ENCODE measurements around the gene OPCML.

Gene OPCML

GRCh38 chr11:132790971-132791370 lies 741.3 kb downstream of the OPCML start:
- Histone ChIP-seq H3K9me2 (replicated peaks; ENCODE audit: insufficient read depth, low read length) (no peaks in the 10 kb centered on the region), H2AFZ (ENCODE audit: low read depth, low read length, severe bottlenecking) (no peak overlapping the region), H3K36me3 (ENCODE audit: low read length) (no peaks in the 10 kb centered on the region), H3K9ac (ENCODE audit: low read length) (no peak overlapping the region), H3K9me3 (ENCODE audit: insufficient read depth, low read length) (no peaks in the 10 kb centered on the region), H3K79me2 (ENCODE audit: insufficient read depth, low read length) (no peaks in the 10 kb centered on the region), H3K4me3 (ENCODE audit: insufficient read depth, low read length, poor library complexity, severe bottlenecking) (no peak overlapping the region), H3K4me2 (ENCODE audit: low read depth, low read length, poor library complexity, severe bottlenecking) (no peak overlapping the region), H3F3A (ENCODE audit: insufficient read depth) (no peaks in the 10 kb centered on the region), H3K27ac (ENCODE audit: low read depth, low read length) (no peak overlapping the region), H3K27me3 (ENCODE audit: low read length) (no peaks in the 10 kb centered on the region), H4K20me1 (ENCODE audit: low read depth, low read length) (no peaks in the 10 kb centered on the region)
- no peak for TF ChIP-seq CTCF (IDR thresholded peaks at IDR 0.05; ENCODE audit: insufficient read depth, low read length, poor library complexity, severe bottlenecking)
- TF ChIP-seq EZH2phosphoT487 (conservative IDR thresholded peaks at IDR 0.05; ENCODE audit: low read length) = no peak

GRCh38 chr11:132790466-132790865 lies 741.8 kb downstream of the OPCML start:
- H3K4me3 ChIP-seq (ENCODE audit: insufficient read depth, low read length, poor library complexity, severe bottlenecking) = no peak overlapping the region

GRCh38 chr11:132788816-132789325 lies 743.4 kb downstream of the OPCML start:
- no peaks in the 10 kb centered on the region for H3K27me3 ChIP-seq (ENCODE audit: low read length)
- TF ChIP-seq CTCF (IDR thresholded peaks at IDR 0.05; ENCODE audit: insufficient read depth, low read length, poor library complexity, severe bottlenecking) (no peak), EZH2phosphoT487 (conservative IDR thresholded peaks at IDR 0.05; ENCODE audit: low read length) (no peak)
- no peaks in the 10 kb centered on the region for H3K9me3 ChIP-seq (ENCODE audit: insufficient read depth, low read length)
- H3K27ac ChIP-seq (ENCODE audit: low read depth, low read length) = no peak overlapping the region
- no peaks in the 10 kb centered on the region for H3K36me3 ChIP-seq (ENCODE audit: low read length)
- no peaks in the 10 kb centered on the region for H3F3A ChIP-seq (ENCODE audit: insufficient read depth)
- no peak overlapping the region for H3K9ac ChIP-seq (ENCODE audit: low read length)
- no peaks in the 10 kb centered on the region for H3K9me2 ChIP-seq (replicated peaks; ENCODE audit: insufficient read depth, low read length)
- no peaks in the 10 kb centered on the region for H3K79me2 ChIP-seq (ENCODE audit: insufficient read depth, low read length)
- H3K4me3 ChIP-seq (ENCODE audit: insufficient read depth, low read length, poor library complexity, severe bottlenecking) = no peak overlapping the region
- no peak overlapping the region for H2AFZ ChIP-seq (ENCODE audit: low read depth, low read length, severe bottlenecking)
- H4K20me1 ChIP-seq (ENCODE audit: low read depth, low read length) = no peaks in the 10 kb centered on the region
- no peak overlapping the region for H3K4me2 ChIP-seq (ENCODE audit: low read depth, low read length, poor library complexity, severe bottlenecking)

More at GRCh38 chr11:132790466-132790865, 741.8 kb downstream of the OPCML start:
- Histone ChIP-seq H4K20me1 (ENCODE audit: low read depth, low read length) (no peaks in the 10 kb centered on the region), H3K79me2 (ENCODE audit: insufficient read depth, low read length) (no peaks in the 10 kb centered on the region), H3K27me3 (ENCODE audit: low read length) (no peaks in the 10 kb centered on the region), H3K9me3 (ENCODE audit: insufficient read depth, low read length) (no peaks in the 10 kb centered on the region), H3F3A (ENCODE audit: insufficient read depth) (no peaks in the 10 kb centered on the region), H3K9me2 (replicated peaks; ENCODE audit: insufficient read depth, low read length) (no peaks in the 10 kb centered on the region), H3K9ac (ENCODE audit: low read length) (no peak overlapping the region), H2AFZ (ENCODE audit: low read depth, low read length, severe bottlenecking) (no peak overlapping the region), H3K4me2 (ENCODE audit: low read depth, low read length, poor library complexity, severe bottlenecking) (no peak overlapping the region), H3K27ac (ENCODE audit: low read depth, low read length) (no peak overlapping the region), H3K36me3 (ENCODE audit: low read length) (no peaks in the 10 kb centered on the region)
- TF ChIP-seq CTCF (IDR thresholded peaks at IDR 0.05; ENCODE audit: insufficient read depth, low read length, poor library complexity, severe bottlenecking) (no peak), EZH2phosphoT487 (conservative IDR thresholded peaks at IDR 0.05; ENCODE audit: low read length) (no peak)
